Muscle layer of colon (tissue), 2 donors: ENCODE data around the gene KNL1.

Experiments
- H3K27ac ChIP-seq: one replicate; pipeline ENCODE4 v1.7.0; 2013; ENCODE audit warnings: low read depth, mild to moderate bottlenecking, low read length, moderate library complexity
- H3K27me3 ChIP-seq, 2 donors: one replicate each; pipeline ENCODE4 v1.7.0; 2013; ENCODE audit warnings: low read length in 2 of 2, mild to moderate bottlenecking in 2 of 2; ENCODE audit not compliant: insufficient read depth in 2 of 2, control insufficient read depth in 1 of 2
- H3K36me3 ChIP-seq: one replicate; pipeline ENCODE4 v1.7.0; 2013; ENCODE audit warnings: mild to moderate bottlenecking, low read length; ENCODE audit not compliant: insufficient read depth
- H3K4me1 ChIP-seq: one replicate; pipeline ENCODE4 v1.7.0; 2013; ENCODE audit warnings: mild to moderate bottlenecking, low read length; ENCODE audit not compliant: insufficient read depth
- H3K4me3 ChIP-seq, 2 donors: one replicate each; pipeline ENCODE4 v1.7.0; 2013; ENCODE audit warnings: low read length in 2 of 2, low read depth in 1 of 2, mild to moderate bottlenecking in 1 of 2, moderate library complexity in 1 of 2
- H3K9ac ChIP-seq: one replicate; pipeline ENCODE4 v1.7.0; 2013; ENCODE audit warnings: low read length
- H3K9me3 ChIP-seq: one replicate; pipeline ENCODE4 v1.7.0; 2013; ENCODE audit warnings: mild to moderate bottlenecking, low read length
- donor health status: abdominal sarcoma.
- donor health status: Adenocarcinoma of cecum.

KNL1 gene, protein sequence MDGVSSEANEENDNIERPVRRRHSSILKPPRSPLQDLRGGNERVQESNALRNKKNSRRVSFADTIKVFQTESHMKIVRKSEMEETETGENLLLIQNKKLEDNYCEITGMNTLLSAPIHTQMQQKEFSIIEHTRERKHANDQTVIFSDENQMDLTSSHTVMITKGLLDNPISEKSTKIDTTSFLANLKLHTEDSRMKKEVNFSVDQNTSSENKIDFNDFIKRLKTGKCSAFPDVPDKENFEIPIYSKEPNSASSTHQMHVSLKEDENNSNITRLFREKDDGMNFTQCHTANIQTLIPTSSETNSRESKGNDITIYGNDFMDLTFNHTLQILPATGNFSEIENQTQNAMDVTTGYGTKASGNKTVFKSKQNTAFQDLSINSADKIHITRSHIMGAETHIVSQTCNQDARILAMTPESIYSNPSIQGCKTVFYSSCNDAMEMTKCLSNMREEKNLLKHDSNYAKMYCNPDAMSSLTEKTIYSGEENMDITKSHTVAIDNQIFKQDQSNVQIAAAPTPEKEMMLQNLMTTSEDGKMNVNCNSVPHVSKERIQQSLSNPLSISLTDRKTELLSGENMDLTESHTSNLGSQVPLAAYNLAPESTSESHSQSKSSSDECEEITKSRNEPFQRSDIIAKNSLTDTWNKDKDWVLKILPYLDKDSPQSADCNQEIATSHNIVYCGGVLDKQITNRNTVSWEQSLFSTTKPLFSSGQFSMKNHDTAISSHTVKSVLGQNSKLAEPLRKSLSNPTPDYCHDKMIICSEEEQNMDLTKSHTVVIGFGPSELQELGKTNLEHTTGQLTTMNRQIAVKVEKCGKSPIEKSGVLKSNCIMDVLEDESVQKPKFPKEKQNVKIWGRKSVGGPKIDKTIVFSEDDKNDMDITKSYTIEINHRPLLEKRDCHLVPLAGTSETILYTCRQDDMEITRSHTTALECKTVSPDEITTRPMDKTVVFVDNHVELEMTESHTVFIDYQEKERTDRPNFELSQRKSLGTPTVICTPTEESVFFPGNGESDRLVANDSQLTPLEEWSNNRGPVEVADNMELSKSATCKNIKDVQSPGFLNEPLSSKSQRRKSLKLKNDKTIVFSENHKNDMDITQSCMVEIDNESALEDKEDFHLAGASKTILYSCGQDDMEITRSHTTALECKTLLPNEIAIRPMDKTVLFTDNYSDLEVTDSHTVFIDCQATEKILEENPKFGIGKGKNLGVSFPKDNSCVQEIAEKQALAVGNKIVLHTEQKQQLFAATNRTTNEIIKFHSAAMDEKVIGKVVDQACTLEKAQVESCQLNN (N-terminal part only)

DNA sequence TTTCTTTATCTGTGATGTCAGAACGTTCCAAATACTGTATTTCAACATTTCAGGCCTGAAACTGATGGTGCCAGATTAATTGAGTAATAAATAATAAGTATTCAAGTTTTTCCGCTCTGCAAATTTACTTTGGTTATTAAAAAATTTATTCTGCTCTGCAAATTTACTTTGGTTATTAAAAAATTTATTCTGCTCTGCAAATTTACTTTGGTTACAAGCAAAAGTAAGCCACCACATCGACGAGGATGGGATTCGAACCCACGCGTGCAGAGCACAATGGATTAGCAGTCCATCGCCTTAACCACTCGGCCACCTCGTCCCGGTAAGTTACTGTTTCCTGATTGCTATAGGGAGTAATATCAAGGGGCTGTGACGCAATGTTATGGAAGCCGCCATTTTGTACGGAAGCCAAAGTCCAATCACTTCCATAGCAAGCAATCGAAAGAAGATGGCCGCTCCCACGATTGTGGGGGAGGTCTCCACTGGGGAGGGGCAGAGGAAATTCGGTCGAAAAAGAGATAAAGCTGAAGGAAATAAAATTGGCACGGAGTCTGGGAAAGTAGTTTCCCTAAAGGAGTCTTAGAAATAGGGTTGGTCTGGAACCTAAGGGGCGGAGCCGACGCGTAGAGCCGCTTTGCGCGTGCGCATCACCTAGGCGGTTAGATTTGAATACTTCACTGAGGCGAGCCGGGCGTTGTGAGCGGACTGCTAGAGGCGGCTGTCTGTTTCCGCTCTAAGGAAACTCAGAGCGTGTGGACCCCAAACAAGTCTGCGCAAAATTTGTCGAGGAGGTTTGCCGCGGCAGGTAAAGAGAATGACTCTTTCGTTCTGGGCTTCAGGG, at the start of gene KNL1:
Gene KNL1 (plus strand): TSS at position 662 of the 841 bp plus-strand sequence. CDS start 8,683 bp downstream, outside the sequence.
- H3K4me3 ChIP-seq = peak within 1 kb of the TSS; percentile 85 to 86
- H3K9me3 ChIP-seq = no peaks in the 10 kb centered on the region
- peaks cover 0 to 4% of the 10 kb centered on the region in 2 donors for H3K27me3 ChIP-seq
- H3K27ac ChIP-seq = peak within 1 kb of the TSS; percentile 93
- H3K4me1 ChIP-seq = peaks cover 9% of the 10 kb centered on the region
- no peaks in the 10 kb centered on the region for H3K36me3 ChIP-seq
- H3K9ac ChIP-seq = peak within 1 kb of the TSS; percentile 50

DNA sequence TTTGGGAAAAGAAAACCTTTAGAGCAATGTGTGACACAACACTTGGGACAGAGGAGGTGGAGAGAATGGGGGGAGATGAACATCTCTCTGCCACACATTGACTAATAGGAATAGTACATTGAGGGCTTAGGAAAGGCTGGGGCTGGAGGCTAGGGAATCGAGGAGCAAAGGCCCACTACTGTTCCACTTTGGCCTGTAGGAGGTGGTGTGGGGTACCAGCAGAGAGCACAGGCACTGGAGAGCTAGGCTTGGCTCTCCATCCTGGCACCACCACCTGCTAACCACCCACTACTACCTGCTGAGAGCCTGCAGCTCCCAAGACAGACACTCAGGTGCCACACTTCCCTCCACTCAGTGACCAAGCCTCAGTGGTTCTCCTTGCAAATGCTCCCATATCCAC, 48.6 kb upstream of the KNL1 start:
- H3K4me3 ChIP-seq = no peak overlapping the region
- H3K9ac ChIP-seq = no peak overlapping the region
- H3K27ac ChIP-seq = no peak overlapping the region
- H3K9me3 ChIP-seq = no peaks in the 10 kb centered on the region
- H3K4me1 ChIP-seq = peaks cover 5% of the 10 kb centered on the region
- peaks cover 15% of the 10 kb centered on the region for H3K36me3 ChIP-seq
- H3K27me3 ChIP-seq = no peaks in the 10 kb centered on the region

DNA sequence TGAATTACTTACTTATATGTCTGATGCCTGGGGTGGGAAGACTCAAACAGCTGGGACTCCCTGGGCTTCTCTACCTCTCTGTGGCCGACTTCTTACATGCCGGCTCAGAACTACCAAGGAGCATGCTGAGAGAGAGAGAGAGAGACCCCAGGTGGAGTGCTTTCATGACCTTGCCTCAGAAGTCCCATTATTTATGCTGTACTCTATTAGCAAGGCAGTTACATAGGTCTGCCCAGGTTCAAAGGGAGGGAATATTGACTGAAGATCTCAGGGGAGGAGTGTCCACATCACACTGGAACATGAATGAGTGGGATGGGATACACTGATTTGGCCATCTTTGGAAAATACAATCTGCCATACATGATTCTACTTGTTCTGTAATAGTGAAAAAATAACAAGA, 45.4 kb upstream of the KNL1 start:
- Histone ChIP-seq H3K36me3 (peaks cover 15% of the 10 kb centered on the region), H3K4me3 (no peak overlapping the region), H3K9ac (no peak overlapping the region), H3K4me1 (peaks cover 5% of the 10 kb centered on the region), H3K27me3 (no peaks in the 10 kb centered on the region), H3K9me3 (no peaks in the 10 kb centered on the region), H3K27ac (no peak overlapping the region)

DNA sequence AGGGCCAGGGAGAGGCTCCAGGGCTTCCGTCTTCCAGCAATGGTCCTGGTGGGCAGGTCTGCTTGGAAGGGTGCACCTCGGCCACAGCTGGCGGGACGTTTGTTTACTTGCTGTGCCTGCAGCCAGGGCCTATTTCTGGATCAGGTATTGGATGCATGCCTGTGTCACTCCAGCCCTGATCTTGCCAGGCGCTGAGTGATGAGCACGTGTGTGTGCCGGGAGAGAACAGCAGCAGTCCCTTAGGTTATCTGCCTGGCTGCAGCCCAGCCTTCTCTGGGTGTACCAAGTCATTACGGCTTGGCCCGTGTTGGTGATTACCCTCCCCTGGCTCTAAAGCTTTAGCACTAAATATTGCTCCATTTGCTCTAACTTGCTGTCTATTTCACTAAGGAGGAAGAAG, 44.2 kb upstream of the KNL1 start:
- Histone ChIP-seq H3K27ac (no peak overlapping the region), H3K36me3 (peaks cover 15% of the 10 kb centered on the region), H3K4me3 (no peak overlapping the region), H3K4me1 (peaks cover 5% of the 10 kb centered on the region), H3K9ac (no peak overlapping the region), H3K9me3 (no peaks in the 10 kb centered on the region), H3K27me3 (no peaks in the 10 kb centered on the region)

DNA sequence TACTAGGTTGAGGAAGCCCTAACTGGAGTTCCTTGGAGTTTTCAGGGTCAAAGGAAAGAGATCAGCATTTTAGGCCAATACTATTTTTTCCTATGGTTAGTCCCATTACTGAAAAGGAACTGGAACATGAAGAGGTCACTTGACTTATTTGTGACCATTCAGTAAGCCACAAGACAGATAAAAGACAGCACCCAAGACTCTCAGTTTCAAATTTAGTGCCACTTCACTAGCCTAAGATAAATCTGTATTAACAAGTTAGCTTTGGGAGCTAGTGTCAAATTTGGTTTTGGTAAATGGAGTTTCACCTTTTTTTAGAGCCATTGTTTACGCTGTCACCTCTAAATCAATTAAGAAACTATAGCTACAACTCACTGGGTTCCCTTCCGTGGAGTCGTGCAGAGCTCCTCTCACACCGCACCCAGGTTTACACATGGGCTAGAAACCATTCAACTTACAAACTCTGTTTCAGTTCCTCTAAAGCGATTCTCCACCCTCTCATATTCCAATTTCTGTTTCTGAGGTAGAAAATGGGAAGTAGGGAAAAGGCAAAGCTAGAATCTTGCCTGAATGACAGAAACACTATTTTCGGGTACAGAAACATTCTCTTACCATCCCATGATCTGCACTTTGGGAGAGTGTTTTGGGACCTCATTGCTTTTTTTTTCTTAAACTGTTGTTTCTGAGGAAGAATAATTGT, 43.6 kb upstream of the KNL1 start:
- H3K36me3 ChIP-seq = peaks cover 21% of the 10 kb centered on the region
- H3K27ac ChIP-seq = no peak overlapping the region
- H3K4me1 ChIP-seq = peaks cover 5% of the 10 kb centered on the region
- no peak overlapping the region for H3K4me3 ChIP-seq
- H3K9me3 ChIP-seq = no peaks in the 10 kb centered on the region
- H3K9ac ChIP-seq = no peak overlapping the region
- H3K27me3 ChIP-seq = no peaks in the 10 kb centered on the region

DNA sequence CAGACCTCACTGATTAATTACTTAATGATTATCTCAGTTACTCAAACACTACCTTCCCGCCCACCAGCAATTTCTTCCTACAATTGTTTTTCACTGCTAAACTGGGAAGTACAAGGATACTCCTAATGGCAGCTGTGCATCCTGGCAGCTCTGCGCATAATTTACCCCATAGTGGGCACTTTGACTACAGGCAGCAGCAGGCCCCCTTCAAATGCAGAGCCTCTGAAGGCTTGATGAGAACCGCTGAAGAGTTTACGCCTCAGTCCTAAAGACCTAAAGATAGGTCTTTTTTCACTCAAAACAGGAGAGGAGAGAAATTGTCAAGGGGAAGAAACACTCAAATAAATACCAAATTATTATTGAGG, 39.9 kb upstream of the KNL1 start:
- Histone ChIP-seq H3K36me3 (peaks cover 25% of the 10 kb centered on the region), H3K4me3 (no peak overlapping the region), H3K9ac (no peak overlapping the region), H3K27ac (no peak overlapping the region), H3K9me3 (no peaks in the 10 kb centered on the region), H3K4me1 (peaks cover 5% of the 10 kb centered on the region), H3K27me3 (no peaks in the 10 kb centered on the region)

DNA sequence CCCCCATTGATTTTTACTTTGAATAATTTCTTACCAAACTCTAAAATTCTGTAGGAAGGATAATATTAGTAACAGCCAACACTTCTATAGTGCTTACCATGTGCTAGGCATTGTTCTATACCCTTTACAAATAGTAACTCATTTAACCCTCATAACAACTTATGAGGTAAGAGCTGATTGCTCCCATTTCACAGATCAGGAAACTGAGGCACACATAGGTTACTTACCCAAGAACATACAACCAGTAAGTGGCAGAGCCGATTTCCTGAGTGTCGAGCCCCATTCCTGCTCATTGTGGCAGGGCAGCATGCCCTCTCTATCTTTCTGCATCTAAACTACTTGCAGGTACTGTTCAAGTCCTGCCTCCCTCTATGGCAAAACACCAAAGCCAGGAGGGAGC, 38.2 kb upstream of the KNL1 start:
- Histone ChIP-seq H3K9me3 (no peaks in the 10 kb centered on the region), H3K4me3 (no peak overlapping the region), H3K4me1 (no peaks in the 10 kb centered on the region), H3K9ac (no peak overlapping the region), H3K36me3 (peaks cover 17% of the 10 kb centered on the region), H3K27me3 (no peaks in the 10 kb centered on the region), H3K27ac (no peak overlapping the region)

DNA sequence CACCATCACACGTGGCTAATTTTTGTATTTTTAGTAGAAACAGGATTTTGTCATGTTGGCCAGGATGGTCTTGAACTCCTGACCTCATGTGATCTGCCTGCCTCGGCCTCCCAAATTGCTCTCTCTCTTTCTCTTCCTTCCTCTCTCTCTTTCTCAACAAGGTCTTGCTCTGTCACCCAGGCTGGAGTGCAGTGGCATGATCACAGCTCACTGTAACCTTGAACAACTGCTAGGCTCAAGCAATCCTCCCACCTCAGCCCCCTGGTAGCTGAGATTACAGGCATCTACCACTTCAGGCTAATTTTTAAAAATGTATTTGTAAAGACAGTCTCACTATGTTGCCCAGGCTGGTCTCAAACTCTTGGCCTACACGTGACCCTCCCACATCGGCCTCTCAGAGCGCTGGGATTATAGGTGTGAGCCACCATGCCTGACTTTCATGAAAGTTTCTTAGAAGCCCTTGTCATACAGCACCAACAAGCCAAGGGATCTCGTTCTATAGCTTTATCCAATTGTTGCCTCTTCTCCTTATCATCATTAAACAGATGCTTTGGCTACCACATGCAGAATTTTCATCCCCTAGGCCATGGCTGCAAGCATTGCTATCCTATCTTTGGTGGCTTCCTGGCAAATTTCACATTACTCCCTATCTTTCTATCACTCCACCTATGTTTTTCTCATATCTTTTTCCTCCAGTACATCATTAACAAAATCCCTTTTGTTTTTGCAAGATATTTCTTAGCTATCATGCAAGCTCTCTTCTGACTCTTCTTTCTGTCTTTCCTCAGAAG, 34.9 kb upstream of the KNL1 start:
- no peak overlapping the region for H3K4me3 ChIP-seq
- no peaks in the 10 kb centered on the region for H3K27me3 ChIP-seq
- H3K4me1 ChIP-seq = no peaks in the 10 kb centered on the region
- H3K9ac ChIP-seq = no peak overlapping the region
- no peaks in the 10 kb centered on the region for H3K9me3 ChIP-seq
- H3K27ac ChIP-seq = no peak overlapping the region
- peaks cover 17% of the 10 kb centered on the region for H3K36me3 ChIP-seq

DNA sequence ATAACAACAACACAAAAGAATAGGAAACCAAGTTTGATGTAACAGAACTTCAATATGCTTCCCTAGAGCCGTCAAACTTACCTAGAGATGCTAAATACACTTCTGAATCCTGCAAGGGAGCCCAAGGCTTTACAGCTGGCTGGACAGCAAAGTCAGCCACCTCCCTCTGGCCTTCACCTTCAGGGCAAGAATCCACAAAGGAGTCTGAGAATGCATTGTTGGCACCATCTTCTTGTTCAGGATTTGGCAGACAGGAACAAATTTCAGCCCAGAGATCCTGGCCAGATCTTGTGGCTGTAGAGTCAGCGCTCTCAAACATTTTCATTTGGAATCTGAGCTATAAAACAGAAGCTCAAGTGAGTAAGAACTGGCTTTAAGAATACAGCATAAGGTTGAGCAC, 31.4 kb upstream of the KNL1 start:
- H3K9me3 ChIP-seq = no peaks in the 10 kb centered on the region
- no peaks in the 10 kb centered on the region for H3K36me3 ChIP-seq
- H3K27ac ChIP-seq = no peak overlapping the region
- no peak overlapping the region for H3K9ac ChIP-seq
- no peak overlapping the region for H3K4me3 ChIP-seq
- H3K27me3 ChIP-seq = no peaks in the 10 kb centered on the region
- no peaks in the 10 kb centered on the region for H3K4me1 ChIP-seq

DNA sequence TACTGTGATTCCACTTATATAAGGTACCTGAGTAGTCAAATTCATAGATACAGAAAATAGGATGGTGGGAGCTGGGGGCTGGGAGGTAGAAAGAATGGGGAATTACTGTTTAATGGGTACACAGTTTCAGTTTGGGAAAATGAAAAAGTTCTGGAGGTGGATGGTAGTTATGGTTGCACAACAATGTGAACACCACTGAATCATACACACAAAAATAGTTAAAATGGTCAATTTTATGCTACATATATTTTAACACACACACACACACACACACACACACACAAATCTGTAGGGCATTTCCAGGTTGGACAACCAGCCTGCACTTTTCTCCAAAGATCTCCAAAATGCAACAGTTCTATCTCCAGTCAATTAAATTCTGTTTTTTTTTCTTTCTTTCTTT, 30.6 kb upstream of the KNL1 start:
- Histone ChIP-seq H3K27me3 (no peaks in the 10 kb centered on the region), H3K4me1 (no peaks in the 10 kb centered on the region), H3K4me3 (no peak overlapping the region), H3K36me3 (no peaks in the 10 kb centered on the region), H3K9me3 (no peaks in the 10 kb centered on the region), H3K9ac (no peak overlapping the region), H3K27ac (no peak overlapping the region)
